IPS DF 4.7 (cell line): ENCODE results near the gene AUTS2.

Source experiments
- DNase-seq: peaks from one replicate; pipeline ENCODE4 v3.0.0-alpha.2; 2013; ENCODE audit warnings: low spot score; ENCODE audit errors: extremely low read depth

Gene AUTS2

DNA sequence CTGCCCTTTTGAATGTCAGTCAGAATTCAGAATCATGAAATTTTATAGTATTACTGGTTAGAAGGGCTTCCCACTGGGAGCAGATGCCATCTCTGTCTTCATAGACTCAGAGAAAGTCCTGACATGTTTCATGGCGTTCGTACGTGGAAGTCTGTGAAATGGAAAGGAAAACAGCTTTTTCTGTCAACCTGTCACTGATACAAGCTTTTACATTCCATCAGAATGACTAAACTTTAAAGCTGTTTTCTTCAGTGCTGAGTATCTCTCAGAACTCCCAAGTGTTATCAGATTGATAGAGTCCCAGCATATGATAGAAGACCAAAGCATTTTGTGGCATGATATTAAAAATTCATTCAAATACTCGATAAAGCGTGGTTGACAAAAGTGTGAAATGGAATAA, 807.0 kb downstream of the AUTS2 start:
- DNase-seq = no peak

DNA sequence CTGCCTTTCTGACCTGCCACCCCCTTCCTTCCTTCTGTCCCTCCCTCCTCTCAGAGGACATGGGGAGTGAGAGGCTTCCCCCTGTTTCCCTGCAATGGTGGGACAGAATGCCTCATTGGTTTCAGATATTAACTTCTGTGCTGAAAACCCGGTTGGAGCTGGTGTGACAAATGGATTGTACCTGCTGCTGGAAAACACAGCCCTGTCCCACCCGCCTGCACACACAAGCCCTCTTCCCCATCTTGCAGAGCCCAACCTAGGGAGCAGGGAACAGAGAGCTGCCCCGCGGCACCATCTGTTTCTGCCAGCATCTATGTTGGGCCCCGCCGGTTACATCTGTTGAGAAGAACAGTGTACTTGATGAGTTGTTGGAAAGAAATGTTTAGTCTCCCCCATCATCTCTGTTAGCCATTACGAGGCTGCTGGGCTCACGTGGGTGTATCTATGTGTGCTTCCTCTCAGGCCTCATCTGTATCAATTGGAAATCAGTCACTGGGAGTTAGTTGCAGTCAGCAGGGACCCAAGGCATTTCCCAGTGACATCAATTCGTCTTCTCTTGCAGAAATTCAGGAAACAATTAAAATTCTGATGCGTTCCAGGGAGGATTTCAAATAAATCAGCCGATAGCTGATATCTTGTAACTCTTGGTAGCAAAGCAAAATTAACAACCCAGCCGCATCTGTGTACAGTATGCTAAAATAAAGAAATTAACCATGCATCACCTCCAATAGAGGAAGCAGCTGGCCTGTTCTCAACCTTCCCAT, 808.1 kb downstream of the AUTS2 start:
- DNase-seq = no peak

GRCh38 chr7:70406950-70407209, 808.6 kb downstream of the AUTS2 start:
- DNase-seq = no peak

DNA sequence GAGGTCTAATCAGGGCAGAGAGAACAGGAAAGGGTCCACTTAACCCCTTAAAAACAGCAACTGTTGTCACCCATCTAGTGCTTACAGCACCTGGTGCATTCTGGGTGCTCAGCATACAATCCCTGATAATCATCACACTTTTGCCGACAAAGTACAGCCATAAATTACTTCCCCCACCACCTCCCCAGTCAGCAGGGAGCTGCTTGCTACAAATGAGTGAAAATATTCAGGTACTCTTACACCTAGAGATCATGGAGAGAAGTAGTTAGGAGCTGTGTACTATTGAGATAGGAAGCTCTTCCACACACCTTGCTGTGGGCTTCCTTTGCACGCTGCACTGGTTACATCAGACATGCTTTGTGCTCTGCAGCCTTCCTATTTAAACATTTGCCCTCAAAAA, 810.2 kb downstream of the AUTS2 start:
- no peak for DNase-seq

DNA sequence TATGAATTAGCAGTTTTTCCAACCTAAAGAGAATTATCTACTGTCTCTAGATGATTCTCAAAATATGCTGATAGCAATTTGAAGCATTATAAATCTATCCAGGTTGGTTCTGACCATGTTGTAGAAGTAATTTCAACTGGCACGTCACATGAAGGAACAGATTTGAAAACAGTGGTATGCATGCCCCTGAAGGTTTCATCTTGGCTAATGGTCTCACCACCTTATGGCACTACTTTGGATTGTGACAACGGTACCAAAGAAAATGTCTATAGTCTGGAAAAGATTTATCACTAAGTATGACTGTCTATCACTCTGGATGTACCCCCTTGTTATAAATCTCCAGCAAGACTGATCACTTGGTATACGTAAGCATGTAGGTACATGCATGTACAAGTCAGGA, 810.6 kb downstream of the AUTS2 start:
- DNase-seq = no peak

DNA sequence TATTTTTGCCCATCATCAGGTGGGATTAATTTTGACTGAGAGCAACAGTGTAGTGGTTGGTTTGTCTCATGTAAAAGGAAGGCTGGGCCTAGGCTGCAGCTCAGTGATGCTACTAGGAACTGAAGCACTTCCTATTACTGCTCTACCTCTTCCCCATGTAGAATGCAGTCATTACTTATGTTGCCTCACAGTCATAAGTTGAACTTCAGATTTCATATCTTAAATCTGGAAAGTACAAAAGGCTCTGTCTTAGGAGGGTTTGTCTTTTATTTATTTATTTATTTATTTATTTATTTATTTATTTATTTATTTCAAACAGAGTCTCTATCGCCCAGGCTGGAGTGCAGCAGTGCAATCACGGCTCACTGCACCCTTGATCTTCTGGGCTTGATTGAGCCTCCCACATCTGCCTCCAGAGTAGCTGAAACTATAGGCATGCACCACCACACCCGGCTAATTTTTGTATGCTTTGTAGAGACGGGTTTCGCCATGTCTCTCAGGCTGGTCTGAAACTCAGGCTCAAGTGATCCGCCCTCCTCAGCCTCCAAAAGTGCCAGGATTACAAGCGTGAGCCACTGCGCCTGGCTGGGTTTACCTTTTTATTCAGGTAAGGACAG, 812.0 kb downstream of the AUTS2 start:
- DNase-seq = no peak

DNA sequence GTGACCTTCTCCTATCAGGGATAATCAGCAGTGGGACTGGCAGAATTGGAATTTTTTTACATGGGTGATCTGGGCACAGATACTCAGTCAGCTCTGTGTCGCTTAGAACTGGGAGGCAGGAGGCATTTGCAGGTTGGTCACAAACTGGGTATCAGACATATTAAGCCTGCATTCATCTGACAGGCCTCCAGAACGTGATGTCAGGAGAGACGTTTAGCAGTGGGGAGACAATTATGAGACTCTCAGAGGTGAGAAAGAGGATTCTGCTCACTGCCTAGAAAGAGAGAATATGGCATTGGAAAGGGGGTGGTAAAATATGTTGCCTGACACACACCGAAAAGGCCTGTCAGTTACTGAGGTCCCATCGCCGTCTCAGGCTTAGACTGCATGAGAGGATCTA, 816.1 kb downstream of the AUTS2 start:
- no peak for DNase-seq

GRCh38 chr7:70415179-70415972, 817.1 kb downstream of the AUTS2 start:
- DNase-seq = no peak

DNA sequence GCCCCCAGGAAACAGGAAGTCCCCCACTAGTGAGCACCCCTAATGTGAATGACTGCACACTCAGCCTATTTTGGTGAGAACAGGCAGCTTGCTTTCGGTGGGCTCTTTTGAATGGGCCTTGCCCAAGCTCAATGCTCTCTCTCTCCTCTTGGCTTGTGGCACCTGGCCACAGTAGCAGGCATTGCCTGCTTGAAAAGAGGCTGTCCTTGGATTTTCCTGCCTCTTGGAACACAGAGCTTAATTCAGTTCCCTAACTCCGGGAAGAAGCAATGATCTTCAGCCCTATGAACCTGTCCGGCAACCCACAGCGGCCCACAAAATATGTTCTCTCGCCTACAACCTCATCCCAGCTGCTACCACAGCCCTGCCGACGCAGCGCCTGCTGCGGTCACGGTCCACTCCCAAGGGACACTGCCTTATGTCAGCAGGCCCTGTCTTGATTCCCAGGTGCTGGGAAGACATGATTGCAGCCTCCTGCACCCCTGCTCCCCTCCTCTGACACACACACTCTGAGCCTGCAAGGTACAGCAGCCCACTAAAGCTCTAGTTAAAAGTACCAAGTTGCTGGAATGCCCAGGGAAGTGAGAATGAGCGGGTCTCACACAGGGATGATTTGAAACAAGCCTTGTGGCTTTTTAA, 818.2 kb downstream of the AUTS2 start:
- DNase-seq = no peak

- DNase-seq = no peak
Observed at GRCh38 chr7:70416986-70417655, 818.8 kb downstream of the AUTS2 start.

GRCh38 chr7:70419526-70420380, 821.5 kb downstream of the AUTS2 start:
- no peak for DNase-seq

DNA sequence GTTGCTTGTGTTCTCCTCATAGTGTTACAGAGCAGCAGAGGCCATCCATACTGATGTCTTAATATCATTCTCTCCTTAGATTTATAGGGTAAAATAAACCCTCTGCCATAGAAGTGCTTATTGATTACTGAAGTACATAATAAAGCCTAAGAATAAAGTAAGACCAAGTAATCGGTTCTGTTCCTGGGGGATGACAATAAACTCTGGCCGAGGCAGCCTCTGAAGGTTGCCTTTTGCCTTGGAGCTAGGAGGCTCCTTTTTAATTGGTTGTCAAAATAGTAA, 822.0 kb downstream of the AUTS2 start:
- DNase-seq = no peak

DNA sequence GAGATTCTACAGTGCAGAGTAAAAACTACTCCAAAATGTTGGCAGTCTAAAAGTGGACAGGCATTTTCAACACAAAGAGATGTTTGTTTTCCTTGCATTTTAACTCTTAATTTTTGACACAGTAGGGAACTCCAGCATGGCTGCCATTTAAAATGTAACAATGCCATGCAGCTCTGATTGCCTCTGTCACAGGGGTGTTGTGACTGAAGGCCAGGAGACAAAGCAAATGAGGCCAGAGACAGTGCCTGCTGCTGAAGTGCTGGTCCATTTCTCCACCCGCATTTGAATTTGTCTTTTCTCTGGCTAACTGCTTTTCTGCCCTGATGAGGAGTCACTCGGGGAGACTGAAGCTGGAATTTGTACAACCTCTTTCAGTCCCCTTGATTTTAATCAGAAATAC, 823.0 kb downstream of the AUTS2 start:
- DNase-seq = no peak

DNA sequence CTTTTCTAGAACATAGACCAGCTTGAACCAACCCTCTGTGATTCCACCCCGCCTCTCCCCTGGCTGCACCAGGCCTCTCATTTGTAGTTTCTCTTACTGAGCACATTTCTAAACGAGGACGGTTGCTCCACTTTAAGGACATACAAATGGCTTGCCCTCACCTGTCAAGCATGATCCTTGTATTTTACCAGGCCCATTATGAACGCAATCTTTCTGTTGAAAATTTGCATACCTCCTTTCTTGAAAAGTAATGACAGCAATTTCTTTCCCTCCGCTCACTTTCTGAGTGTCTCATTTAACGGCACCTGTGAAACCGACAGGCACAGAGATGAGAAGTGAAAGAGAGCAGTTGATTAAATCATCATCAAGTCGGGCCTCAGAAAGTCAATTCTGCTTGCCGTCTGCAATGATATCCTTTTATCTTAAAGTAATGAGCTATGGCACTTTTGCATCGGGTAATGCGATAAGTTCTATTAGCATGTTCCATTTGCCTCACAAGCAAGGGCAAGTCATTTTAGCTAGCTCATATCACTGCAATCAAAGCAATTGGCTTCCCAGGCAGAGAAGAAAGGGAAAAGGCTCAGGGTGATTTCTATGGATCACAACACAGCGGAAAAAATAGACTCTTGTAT, 828.1 kb downstream of the AUTS2 start:
- DNase-seq = no peak

DNA sequence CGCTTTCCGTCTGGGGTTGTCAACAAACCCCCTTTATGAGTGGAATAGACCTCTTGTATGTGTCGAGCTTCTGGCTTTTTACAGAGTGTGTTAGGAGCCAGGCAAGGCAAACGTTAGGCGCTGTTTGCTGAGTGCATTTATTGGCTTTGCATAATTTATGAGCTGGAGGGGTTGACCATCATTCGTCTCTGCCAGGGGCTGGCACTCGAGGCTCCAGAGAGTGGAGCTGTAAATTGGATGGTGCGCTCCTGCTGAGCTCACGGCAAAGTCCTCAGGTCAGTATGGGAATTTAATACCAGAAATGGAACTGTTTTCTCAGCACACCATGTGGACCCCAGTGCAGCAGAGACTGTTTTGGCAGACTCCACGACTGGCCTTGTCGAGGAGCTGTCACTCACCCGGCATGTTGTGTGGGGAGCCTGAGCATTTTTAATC, 834.3 kb downstream of the AUTS2 start:
- DNase-seq = no peak

DNA sequence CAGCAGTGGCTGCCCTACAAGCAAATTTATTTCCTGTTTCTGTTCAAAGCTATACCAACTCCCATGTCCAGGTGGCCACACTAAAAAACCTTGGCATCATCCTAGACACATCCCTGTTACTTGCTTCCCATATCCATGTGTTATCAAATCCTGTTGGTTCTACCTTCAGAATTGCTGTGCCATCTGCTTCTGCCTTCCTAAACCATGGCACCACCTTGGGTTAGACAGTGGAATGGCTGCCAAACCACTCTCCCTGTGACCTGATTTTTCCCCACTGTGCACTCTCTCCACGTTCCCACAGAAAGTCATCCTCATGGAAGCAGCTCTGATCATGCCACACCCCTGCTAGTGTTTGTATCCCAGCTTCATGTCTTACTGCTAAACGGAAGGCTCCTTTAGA, 836.1 kb downstream of the AUTS2 start:
- no peak for DNase-seq

GRCh38 chr7:70434821-70435220, 836.5 kb downstream of the AUTS2 start:
- no peak for DNase-seq

- DNase-seq = no peak
Observed at GRCh38 chr7:70435634-70436033, 837.4 kb downstream of the AUTS2 start.

- no peak for DNase-seq
Observed at GRCh38 chr7:70436790-70437350, 838.6 kb downstream of the AUTS2 start.

DNA sequence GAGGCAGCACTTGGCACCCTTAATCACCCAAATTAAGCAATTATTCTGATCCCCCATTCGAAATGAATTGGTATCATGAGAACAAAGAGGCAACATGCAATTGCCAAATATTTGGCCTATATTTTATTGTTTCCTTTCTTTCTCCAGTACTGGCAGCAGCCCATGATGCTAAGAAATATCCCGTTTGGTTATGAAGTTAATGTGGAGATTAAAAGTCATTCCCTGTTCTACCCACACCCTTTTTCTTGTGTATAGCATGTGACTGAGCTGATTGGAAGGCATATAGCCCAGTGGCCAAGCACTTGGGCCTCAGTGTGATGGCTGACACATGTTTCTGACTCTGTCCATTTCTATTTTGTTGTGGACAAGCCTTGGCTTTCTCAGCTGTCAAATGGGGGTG, 841.4 kb downstream of the AUTS2 start:
- DNase-seq = no peak
